Activated T-cell treated with anti-CD3 and anti-CD28 coated beads, Interleukin-2, amount 50 U/mL, for 24 hours (primary cell): ENCODE results near the gene FILIP1.

Experiments used
- DNase-seq: peaks from one replicate; pipeline ENCODE4 v3.0.0-alpha.2; 2020
- H3K27ac Mint-ChIP-seq: 2 replicates; pipeline ENCODE4 v1.8.0; 2020; ENCODE audit warnings: mild to moderate bottlenecking, mixed read lengths
- H3K27me3 Mint-ChIP-seq: 2 replicates; pipeline ENCODE4 v1.8.0; 2020; ENCODE audit warnings: mixed read lengths
- H3K36me3 Mint-ChIP-seq: 2 replicates; pipeline ENCODE4 v1.8.0; 2020; ENCODE audit warnings: low read depth, mixed read lengths
- H3K4me1 Mint-ChIP-seq: 2 replicates; pipeline ENCODE4 v1.8.0; 2020; ENCODE audit warnings: low read depth, mixed read lengths
- H3K4me3 Mint-ChIP-seq: 2 replicates; pipeline ENCODE4 v1.8.0; 2020; ENCODE audit warnings: mild to moderate bottlenecking, moderate library complexity, mixed read lengths
- H3K9me3 Mint-ChIP-seq: 2 replicates; pipeline ENCODE4 v1.8.0; 2020; ENCODE audit warnings: mixed read lengths

Gene FILIP1, protein sequence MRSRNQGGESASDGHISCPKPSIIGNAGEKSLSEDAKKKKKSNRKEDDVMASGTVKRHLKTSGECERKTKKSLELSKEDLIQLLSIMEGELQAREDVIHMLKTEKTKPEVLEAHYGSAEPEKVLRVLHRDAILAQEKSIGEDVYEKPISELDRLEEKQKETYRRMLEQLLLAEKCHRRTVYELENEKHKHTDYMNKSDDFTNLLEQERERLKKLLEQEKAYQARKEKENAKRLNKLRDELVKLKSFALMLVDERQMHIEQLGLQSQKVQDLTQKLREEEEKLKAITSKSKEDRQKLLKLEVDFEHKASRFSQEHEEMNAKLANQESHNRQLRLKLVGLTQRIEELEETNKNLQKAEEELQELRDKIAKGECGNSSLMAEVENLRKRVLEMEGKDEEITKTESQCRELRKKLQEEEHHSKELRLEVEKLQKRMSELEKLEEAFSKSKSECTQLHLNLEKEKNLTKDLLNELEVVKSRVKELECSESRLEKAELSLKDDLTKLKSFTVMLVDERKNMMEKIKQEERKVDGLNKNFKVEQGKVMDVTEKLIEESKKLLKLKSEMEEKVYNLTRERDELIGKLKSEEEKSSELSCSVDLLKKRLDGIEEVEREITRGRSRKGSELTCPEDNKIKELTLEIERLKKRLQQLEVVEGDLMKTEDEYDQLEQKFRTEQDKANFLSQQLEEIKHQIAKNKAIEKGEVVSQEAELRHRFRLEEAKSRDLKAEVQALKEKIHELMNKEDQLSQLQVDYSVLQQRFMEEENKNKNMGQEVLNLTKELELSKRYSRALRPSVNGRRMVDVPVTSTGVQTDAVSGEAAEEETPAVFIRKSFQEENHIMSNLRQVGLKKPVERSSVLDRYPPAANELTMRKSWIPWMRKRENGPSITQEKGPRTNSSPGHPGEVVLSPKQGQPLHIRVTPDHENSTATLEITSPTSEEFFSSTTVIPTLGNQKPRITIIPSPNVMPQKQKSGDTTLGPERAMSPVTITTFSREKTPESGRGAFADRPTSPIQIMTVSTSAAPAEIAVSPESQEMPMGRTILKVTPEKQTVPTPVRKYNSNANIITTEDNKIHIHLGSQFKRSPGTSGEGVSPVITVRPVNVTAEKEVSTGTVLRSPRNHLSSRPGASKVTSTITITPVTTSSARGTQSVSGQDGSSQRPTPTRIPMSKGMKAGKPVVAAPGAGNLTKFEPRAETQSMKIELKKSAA (N-terminal part only)

DNA sequence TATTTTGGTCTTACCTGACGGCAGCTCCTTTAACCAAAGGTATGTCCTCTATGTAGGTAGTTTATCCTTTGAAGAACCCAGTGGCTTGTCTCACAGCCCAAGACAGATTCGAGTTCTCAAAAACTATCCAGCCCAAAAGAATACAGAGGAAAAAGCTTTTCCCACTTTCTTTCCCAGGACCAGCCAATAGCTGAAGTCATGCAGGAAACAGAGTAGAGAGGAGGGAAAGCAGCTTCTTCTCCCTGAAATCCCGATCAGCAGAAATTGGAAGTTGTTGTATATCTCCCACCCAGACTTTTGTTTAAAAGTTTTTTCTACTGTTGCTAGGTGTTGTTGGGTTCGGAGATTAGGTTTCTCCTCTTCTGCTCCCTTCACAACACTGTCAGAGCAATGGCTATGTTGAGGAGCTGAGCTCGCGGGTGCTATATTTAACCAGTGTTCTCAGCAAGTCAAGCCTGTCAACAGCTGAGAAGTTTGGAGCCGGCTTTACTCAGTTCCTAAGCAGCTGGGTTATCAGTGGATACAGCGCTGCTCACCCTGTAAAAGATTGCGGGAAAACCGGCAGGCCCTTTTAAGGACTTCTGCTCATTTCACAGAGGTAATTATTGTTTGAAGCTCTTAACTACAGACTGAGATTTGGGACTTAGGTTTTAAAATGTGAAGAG, at the start of gene FILIP1:
TSS of gene FILIP1 (minus strand) at position 401 of the 665 bp plus-strand sequence. CDS start 78,828 bp downstream, outside the sequence.
- no peaks in the 10 kb centered on the region for H3K36me3 Mint-ChIP-seq
- peaks cover 7% of the 10 kb centered on the region for H3K4me1 Mint-ChIP-seq
- no peak within 1 kb of the TSS for H3K27ac Mint-ChIP-seq
- H3K27me3 Mint-ChIP-seq, result peaks cover 49% of the 10 kb centered on the region
- DNase-seq, result no peak
- H3K4me3 Mint-ChIP-seq, result no peak within 1 kb of the TSS
- H3K9me3 Mint-ChIP-seq, result no peaks in the 10 kb centered on the region

DNA sequence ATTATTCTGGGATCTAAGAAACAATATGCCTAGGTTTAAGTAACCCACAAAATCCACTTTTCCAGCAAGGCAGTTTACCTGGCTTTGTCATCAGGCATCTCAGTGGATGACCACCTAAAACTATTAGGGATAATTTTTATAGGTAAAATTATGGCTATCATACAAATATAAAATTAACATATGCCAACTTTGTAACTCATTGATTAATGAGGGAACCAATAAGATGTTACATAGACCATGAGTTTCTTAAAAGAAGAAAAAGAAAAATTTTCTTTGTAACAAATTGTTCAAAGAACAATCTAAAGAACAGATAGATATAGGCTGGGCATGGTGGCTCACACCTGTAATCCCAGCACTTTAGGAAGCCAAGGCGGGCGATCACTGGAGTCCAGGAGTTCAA, 49.7 kb upstream of the FILIP1 start:
- Mint-ChIP-seq H3K27me3 (peaks cover 11% of the 10 kb centered on the region), H3K27ac (no peak overlapping the region), H3K9me3 (no peaks in the 10 kb centered on the region), H3K4me3 (no peak overlapping the region), H3K36me3 (no peaks in the 10 kb centered on the region), H3K4me1 (no peaks in the 10 kb centered on the region)
- no peak for DNase-seq

DNA sequence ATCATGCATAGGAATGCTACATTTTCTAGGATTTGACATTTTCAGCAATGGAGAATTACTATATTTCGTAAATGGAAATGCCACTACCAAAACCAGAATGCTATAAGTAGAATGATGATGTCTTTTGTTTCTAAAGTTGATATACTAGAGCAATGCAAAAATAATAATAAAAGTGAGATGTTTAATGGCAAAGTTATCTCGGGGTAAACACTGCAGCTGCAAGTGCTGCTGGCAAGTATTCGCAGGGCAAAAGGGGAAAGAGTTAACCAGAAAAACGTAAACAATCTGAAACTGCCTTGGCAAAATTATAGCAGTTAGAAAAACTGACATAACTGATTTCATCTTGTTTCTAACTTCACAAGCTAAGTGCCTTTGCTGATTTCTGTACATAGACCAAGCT, 45.5 kb upstream of the FILIP1 start:
- Mint-ChIP-seq H3K27me3 (peaks cover 19% of the 10 kb centered on the region), H3K4me3 (no peak overlapping the region), H3K36me3 (no peaks in the 10 kb centered on the region)

DNA sequence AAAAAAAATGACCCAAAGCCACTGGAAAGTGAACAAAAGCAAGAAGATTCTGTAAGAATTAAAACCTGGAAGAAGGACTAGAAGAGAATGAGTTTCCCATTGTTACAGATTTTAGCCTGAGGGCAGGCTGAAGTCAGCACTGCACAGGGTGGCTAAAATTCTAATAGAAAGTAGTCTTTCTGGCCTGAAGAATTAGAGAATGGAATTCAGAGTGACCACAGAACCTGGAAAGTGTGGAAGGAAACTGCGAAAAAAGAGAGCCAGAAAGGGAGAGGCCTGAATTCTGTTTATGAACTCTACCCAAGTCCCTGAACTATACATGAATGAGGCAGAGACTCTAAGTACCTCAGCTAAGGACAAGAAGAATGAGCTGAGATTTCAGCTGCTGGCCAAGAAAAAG, 38.9 kb upstream of the FILIP1 start:
- no peak overlapping the region for H3K27ac Mint-ChIP-seq

More for the DNA sequence above, 45.5 kb upstream of the FILIP1 start:
- Mint-ChIP-seq H3K9me3 (no peaks in the 10 kb centered on the region), H3K27ac (no peak overlapping the region), H3K4me1 (no peaks in the 10 kb centered on the region)
- DNase-seq, result no peak

DNA sequence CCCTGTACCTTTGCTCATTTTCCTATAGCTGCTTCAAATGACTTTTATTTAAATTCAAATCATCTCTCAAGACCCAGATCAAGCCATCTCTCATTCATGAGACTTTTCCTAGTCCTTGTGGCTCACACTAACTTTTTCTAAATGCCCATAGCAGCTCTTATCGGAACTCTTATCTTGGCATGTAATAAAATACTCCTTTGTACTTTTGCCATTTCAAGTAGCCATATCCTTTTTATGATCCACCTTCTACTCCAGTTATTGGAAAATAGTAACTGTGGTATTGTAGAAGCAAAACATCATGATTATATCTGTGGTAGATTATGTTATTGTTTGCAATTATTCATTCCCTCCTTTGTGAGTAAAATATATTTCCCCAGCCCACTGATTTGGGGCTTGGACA, 37.6 kb upstream of the FILIP1 start:
- DNase-seq, result no peak
- Mint-ChIP-seq H3K4me1 (no peaks in the 10 kb centered on the region), H3K36me3 (no peaks in the 10 kb centered on the region), H3K9me3 (no peaks in the 10 kb centered on the region), H3K27ac (no peak overlapping the region), H3K4me3 (no peak overlapping the region), H3K27me3 (peaks cover 35% of the 10 kb centered on the region)

More for the DNA sequence above, 38.9 kb upstream of the FILIP1 start:
- no peaks in the 10 kb centered on the region for H3K36me3 Mint-ChIP-seq
- no peak for DNase-seq
- H3K4me3 Mint-ChIP-seq, result no peak overlapping the region
- no peaks in the 10 kb centered on the region for H3K4me1 Mint-ChIP-seq
- peaks cover 26% of the 10 kb centered on the region for H3K27me3 Mint-ChIP-seq
- no peaks in the 10 kb centered on the region for H3K9me3 Mint-ChIP-seq

DNA sequence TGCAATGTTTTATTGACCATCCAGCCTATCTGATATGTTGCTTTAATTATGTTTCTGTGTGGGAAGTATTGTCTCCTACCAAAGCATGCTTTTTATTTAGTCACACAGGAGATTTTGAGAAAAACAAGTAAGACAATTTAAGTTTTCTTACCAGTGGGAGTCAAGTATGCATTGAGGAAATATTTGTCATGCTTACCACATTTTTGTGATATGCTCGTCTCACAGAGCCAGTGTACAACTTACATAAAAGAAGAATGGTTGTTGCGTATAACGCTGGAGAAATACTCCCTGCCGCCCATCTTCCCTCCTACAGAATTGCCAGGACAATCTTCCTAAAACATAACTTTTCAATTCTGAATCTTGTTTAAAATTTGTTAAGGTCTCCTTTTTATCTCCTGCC, 37.1 kb upstream of the FILIP1 start:
- H3K36me3 Mint-ChIP-seq, result no peaks in the 10 kb centered on the region

DNA sequence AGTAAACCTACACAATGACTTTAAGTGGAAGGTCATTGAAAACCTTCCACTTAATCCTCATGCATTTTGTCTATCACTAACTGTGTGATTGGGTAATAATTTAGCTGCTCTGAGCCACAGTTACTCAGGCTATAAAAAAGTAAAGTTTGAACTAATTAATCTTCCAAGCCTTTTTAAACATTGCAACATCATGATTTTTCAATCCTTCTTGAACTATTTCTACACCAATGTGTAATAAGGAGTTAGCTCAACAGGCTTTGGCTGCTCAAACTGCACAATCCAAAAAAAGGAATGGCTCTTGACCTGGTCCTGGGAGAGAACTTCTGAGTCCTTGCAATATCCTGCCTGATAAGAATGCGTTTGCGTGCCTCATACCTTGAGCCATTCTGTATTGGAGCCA, 34.8 kb upstream of the FILIP1 start:
- Mint-ChIP-seq H3K4me1 (no peaks in the 10 kb centered on the region), H3K4me3 (no peak overlapping the region), H3K27ac (no peak overlapping the region), H3K36me3 (no peaks in the 10 kb centered on the region), H3K27me3 (peaks cover 35% of the 10 kb centered on the region), H3K9me3 (no peaks in the 10 kb centered on the region)
- DNase-seq, result no peak

More for the DNA sequence above, 37.1 kb upstream of the FILIP1 start:
- H3K9me3 Mint-ChIP-seq, result no peaks in the 10 kb centered on the region
- H3K4me3 Mint-ChIP-seq, result no peak overlapping the region
- H3K4me1 Mint-ChIP-seq, result no peaks in the 10 kb centered on the region
- no peak overlapping the region for H3K27ac Mint-ChIP-seq
- no peak for DNase-seq
- H3K27me3 Mint-ChIP-seq, result peaks cover 35% of the 10 kb centered on the region

DNA sequence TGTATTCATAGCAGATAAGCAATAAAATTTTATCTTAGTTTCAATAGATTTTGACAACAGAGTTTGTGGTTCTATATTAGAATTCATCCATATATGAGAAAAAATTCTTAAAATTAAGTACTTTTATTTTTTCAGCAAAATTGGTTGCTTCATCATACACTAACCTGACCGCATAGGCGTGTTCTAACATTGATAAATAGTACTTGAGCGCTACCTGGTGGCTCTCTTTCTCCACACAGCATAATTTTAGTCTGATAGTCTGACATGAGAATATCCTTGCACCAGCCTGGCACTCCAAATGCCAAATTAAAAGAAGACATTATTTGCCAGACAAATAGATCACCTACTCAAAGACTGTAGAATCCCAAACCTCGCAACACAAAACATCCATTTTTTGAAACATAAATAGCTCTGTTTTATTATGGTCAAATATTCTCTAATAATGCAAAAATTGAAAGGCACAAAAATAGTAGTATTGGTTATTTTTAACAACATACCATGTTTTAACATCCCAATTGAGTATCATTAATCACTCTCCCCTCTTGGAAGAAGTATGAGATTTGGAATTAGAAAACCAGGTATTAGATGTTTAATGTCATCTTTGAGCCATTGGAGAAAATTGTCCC, 33.0 kb upstream of the FILIP1 start:
- H3K36me3 Mint-ChIP-seq, result no peaks in the 10 kb centered on the region
- H3K27me3 Mint-ChIP-seq, result peaks cover 28% of the 10 kb centered on the region
- peak; percentile 31 for DNase-seq
- no peaks in the 10 kb centered on the region for H3K9me3 Mint-ChIP-seq
- H3K4me3 Mint-ChIP-seq, result no peak overlapping the region
- H3K4me1 Mint-ChIP-seq, result no peaks in the 10 kb centered on the region
- no peak overlapping the region for H3K27ac Mint-ChIP-seq

DNA sequence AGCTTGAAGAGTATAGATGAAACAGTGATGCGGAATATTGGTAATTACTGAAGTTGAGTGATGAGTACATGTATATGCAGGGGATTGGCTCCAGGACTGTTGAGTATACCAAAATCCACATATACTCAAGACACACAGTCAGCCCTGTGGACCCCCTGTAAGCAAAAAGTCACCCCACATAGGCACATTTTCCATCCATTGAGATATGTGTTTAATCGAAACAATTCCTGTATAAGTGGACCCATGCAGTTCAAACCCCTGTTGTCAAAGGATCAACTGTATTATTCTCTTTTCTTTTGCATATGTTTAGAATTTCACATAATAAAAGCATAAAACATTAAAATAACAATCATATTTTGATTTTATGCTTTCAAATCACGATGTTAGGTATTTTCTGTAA, 32.1 kb upstream of the FILIP1 start:
- Mint-ChIP-seq H3K27me3 (peaks cover 24% of the 10 kb centered on the region), H3K36me3 (no peaks in the 10 kb centered on the region), H3K9me3 (no peaks in the 10 kb centered on the region), H3K27ac (no peak overlapping the region), H3K4me3 (no peak overlapping the region), H3K4me1 (no peaks in the 10 kb centered on the region)
- DNase-seq, result no peak

DNA sequence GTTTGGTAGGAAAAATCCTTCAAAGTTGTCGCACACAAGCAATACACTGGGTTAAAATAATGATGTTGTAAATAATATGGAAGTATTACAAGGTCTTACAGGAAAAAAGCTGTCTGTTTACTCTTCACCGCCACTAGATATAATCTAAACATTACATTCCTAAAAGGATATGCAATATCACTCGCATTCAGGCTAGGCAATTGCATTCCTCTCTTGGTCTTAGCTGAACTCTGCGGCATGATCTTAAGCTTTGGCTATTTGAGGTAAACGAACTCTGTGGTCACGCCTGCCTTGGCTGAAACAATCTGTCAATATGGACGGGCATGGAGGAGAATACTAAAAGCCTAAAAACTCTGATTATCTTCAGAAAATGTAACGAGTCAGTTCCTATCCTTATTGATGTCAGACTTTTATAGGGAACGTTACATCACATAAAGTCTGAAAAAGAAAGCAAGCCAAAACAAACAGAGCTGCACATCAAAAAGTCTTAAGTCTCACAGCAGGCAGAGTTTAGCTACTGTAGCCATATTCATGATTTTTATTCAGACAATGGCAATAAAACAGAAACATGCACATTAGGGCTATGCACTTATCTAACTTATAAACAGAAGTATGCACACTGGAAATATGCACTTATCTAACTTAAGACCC, 30.8 kb upstream of the FILIP1 start:
- H3K27me3 Mint-ChIP-seq, result peaks cover 24% of the 10 kb centered on the region
- H3K4me3 Mint-ChIP-seq, result no peak overlapping the region
- H3K9me3 Mint-ChIP-seq, result no peaks in the 10 kb centered on the region
- no peak overlapping the region for H3K27ac Mint-ChIP-seq
- no peak for DNase-seq
- no peaks in the 10 kb centered on the region for H3K4me1 Mint-ChIP-seq
- no peaks in the 10 kb centered on the region for H3K36me3 Mint-ChIP-seq

DNA sequence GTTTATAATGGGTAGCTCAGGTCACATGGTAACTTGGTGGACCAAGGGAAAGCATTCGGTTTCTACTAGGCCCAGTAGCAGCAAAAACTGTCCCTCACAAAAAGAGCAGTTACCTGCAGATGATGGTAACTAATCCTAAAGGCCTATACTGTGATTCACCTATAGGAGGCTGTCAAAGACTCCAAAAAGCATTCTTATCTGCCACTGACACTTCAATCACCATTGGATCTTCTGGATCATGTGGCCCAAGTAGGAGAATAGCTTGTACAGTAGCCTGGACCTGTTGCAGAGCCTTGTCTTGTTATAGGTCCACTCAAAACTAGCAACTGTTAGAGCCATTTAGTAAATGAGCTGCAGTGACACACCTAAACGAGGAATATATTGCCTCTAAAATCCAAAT, 23.2 kb upstream of the FILIP1 start:
- Mint-ChIP-seq H3K27ac (no peak overlapping the region), H3K4me3 (no peak overlapping the region), H3K27me3 (no peaks in the 10 kb centered on the region), H3K4me1 (no peaks in the 10 kb centered on the region), H3K9me3 (no peaks in the 10 kb centered on the region), H3K36me3 (no peaks in the 10 kb centered on the region)
- no peak for DNase-seq

DNA sequence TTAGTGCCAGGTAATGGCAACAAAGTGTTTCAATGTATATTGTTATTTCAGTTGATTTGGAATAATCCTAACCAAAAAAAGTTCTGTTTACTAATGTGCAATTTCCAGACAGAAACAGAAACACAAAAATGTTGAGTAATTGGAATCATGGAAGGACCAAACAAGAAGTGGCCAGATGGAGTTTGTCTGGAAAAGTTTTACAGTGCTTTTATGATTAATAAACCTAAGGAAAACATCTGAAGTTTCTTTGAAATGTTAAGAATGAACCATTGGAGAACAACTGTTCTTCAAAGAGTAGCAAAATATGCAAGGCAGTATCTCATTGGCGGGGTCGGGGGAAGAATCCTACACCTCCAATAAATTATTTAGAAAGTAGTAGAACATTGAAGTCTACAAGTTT, 19.0 kb upstream of the FILIP1 start:
- Mint-ChIP-seq H3K4me1 (no peaks in the 10 kb centered on the region), H3K27me3 (no peaks in the 10 kb centered on the region), H3K27ac (no peak overlapping the region), H3K9me3 (no peaks in the 10 kb centered on the region), H3K4me3 (no peak overlapping the region), H3K36me3 (no peaks in the 10 kb centered on the region)
- DNase-seq, result no peak

DNA sequence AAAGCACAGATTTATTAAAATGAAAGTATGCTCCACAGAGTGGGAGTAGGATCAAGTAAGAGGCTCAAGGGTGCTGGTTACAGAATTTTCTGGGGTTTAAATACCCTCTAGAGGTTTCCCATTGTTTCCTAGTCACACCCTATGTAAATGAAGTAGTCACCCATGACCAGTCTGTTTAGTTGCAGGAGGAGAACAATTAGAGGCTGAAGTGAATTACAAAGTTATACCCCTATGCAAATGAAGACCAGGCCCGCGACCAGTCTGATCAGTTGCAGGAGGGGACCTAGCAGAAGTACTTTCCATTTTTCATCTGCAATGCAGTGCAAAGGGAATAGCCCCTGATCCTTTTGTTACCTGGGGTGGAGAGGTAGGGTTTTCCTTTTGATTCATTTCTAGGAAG, 11.8 kb upstream of the FILIP1 start:
- H3K4me1 Mint-ChIP-seq, result no peaks in the 10 kb centered on the region
- H3K36me3 Mint-ChIP-seq, result no peaks in the 10 kb centered on the region
- no peaks in the 10 kb centered on the region for H3K27me3 Mint-ChIP-seq
- H3K9me3 Mint-ChIP-seq, result no peaks in the 10 kb centered on the region
- H3K4me3 Mint-ChIP-seq, result no peak overlapping the region
- no peak overlapping the region for H3K27ac Mint-ChIP-seq
- no peak for DNase-seq
